ENCODE measurements around the gene TRIP12.

The TRIP12 gene

DNA sequence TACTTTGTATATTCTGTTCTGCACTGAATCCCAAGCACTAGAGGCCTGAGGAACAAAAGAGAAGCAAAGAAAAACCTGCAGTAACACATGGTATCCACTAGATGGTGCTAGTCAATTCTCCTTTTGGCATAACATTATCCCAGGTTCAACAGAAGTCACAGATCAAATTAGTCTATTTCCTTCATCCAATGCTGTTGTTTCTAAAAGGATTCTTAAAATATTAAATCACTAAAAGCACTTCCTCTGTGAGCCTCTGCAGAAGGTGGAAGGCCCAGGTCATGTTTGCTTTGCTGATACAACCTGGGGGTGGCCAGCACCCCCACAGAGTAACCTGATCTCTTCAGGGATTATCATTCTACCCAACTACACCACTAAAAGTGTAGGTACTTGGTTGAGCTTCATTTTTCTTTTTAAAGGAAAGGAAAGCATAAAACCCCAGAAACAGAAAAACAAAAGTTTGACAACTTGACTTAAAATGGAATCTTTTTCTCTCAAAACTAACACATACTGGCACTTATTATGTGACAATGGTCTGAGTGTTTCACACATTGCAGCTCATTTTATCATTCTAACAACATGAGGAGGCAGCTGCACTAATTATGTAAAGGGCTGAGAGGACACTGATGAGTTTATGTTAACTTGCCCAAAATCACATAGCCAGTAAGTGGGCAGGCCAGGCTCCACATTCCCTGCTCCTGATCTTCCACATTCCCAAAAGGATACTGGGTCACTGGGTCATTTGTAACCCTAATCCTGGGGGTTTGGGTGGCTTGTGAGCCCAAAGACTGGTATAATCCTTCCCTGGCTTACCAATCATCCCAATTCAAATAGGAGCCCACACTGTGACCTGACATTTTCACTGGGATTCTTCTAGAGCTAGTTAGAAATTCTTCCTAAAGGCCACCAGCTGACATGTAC, 140.7 kb downstream of the TRIP12 start:
- TF ChIP-seq, protein P1, sequence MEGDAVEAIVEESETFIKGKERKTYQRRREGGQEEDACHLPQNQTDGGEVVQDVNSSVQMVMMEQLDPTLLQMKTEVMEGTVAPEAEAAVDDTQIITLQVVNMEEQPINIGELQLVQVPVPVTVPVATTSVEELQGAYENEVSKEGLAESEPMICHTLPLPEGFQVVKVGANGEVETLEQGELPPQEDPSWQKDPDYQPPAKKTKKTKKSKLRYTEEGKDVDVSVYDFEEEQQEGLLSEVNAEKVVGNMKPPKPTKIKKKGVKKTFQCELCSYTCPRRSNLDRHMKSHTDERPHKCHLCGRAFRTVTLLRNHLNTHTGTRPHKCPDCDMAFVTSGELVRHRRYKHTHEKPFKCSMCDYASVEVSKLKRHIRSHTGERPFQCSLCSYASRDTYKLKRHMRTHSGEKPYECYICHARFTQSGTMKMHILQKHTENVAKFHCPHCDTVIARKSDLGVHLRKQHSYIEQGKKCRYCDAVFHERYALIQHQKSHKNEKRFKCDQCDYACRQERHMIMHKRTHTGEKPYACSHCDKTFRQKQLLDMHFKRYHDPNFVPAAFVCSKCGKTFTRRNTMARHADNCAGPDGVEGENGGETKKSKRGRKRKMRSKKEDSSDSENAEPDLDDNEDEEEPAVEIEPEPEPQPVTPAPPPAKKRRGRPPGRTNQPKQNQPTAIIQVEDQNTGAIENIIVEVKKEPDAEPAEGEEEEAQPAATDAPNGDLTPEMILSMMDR (conservative IDR thresholded peaks at IDR 0.05): peak; percentile 88
- no peak for TF ChIP-seq ZFX (IDR thresholded peaks at IDR 0.05)
- no peak overlapping the region for H3K27ac ChIP-seq

DNA sequence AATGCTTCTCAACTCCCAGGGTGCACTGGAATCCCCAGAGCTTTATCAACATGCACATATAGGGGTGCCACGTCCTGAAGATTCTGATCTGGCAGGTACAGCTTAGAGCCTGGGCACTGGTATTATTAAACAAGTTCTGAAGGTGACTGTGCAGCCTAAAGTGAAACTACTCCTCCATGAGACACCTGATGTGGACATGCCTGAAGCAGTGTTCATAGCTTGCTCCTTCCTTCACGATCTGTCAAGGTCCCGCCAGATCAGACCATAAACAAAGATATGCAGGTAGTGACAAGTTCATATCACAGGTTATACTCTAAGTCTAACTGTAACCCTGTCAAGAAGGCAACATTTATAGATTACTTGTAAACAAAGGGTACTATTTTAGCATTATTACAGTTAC, 142.2 kb downstream of the TRIP12 start:
- TF ChIP-seq, protein P1 (conservative IDR thresholded peaks at IDR 0.05): no peak
- no peak for TF ChIP-seq ZFX (IDR thresholded peaks at IDR 0.05)
- no peak overlapping the region for H3K27ac ChIP-seq

DNA sequence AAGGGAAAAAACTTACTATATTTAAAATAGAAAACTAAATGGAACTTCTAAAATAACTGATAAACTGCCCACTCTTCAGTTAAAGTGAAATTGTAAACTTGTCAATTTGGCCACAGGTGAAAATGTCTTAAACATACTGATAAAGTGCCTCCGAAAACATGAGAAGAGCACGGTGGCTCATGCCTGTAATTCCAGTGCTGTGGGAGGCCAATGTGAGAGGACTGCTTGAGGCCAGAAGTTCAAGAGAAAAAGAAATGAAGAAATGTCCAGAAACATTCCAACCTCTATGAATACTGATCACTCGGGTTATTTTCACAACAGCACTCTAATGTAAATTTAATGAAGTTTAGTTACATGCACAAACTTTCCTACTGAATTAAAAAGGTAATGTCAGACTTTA, 144.1 kb downstream of the TRIP12 start:
- no peak for TF ChIP-seq ZFX (IDR thresholded peaks at IDR 0.05)
- TF ChIP-seq, protein P1 (conservative IDR thresholded peaks at IDR 0.05): no peak

DNA sequence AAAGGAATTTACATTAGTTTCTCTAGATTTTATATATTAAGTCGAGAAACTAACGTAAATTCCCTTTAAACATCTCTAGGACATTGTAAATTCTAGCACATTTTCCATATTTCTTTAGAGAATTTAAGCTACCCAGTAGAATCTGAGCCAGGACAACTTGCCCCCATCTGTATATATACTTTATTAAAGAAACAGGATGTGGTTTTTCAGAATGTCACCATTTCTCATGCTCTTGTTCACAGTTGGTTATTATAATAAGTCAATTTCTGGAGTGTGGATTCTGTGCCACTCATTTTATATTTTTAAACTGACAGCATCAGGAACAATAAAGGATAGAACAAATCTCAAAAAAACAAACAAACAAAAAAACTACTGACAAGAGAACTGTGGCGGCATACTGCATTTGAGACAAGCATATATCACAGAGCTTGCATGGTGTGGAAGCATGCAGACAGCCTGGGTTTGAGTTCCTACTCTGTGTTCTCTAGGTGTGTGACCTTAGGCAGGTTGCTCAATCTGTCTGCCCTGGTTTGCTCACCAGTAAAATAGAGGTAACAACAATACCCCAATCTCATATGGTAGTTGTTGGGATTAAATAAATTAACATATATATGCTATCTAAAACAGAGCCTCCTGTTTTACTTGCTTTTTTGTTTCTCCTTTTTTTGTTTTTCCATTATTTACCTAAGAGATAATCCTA, 146.0 kb downstream of the TRIP12 start:
- no peak overlapping the region for H3K27ac ChIP-seq

More for the DNA sequence above, 144.1 kb downstream of the TRIP12 start:
- H3K27ac ChIP-seq: no peak overlapping the region

DNA sequence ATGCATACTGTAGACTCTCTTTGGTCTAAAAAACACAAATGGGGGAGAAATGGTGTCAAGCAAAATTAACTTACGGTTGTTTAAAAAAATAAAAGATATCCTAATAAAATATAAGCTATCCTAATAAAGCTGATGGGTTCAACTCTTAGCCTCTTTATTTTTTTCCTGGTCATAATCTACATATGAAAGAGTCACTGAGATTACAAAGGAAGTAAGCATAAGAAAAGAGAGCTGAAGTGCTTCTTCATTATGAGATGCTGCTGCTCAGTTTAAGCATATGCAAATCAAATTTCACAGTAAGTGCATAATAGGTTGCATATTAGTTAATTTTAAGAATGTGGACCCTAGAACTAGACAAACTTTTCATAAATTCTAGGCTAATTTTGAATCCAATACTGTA, 147.6 kb downstream of the TRIP12 start:
- TF ChIP-seq, protein P1 (conservative IDR thresholded peaks at IDR 0.05): no peak
- TF ChIP-seq ZFX (IDR thresholded peaks at IDR 0.05): no peak
- no peak overlapping the region for H3K27ac ChIP-seq

More for the DNA sequence above, 146.0 kb downstream of the TRIP12 start:
- TF ChIP-seq ZFX (IDR thresholded peaks at IDR 0.05): no peak
- TF ChIP-seq, protein P1 (conservative IDR thresholded peaks at IDR 0.05): no peak

DNA sequence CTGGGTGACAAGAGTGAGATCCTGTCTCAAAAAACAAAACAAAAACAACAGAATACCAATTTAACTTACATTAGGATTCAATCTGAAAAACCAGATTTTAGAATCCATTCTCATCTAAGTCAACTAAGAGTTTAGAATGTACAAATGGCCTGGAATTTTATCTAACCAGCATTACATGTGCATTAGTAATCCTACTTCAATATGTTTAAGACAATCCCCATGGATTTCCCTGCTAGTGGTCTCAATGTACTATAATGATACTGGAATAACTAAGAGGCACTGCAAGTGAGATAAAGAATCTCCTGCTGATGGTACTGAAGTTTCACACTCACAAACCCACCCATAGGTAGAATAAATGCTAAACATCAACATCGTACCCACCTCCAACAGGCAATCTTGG, 153.6 kb downstream of the TRIP12 start:
- H3K27ac ChIP-seq: no peak overlapping the region
- TF ChIP-seq, protein P1 (conservative IDR thresholded peaks at IDR 0.05): no peak
- TF ChIP-seq ZFX (IDR thresholded peaks at IDR 0.05): no peak

DNA sequence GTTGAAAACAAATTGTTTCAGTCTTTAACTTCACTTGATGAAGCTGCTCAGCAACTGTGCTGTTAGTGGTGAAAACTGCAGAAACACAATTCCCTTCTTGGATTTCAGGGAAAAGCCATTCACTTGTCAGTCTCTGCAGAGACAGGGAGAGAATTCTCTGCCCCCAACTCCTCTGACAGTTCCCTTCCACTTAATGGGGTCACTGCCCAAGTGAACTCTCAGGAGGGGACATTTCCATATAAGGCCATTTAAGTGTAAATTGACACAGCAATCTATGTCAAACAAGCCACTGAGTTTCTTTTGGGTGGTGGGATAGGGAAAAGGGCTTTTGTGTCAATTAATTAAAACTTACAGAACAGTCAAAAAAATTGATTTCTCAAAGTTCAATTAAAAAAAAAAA, 156.1 kb downstream of the TRIP12 start:
- TF ChIP-seq, protein P1 (conservative IDR thresholded peaks at IDR 0.05): no peak
- no peak for TF ChIP-seq ZFX (IDR thresholded peaks at IDR 0.05)
- H3K27ac ChIP-seq: no peak overlapping the region

Data from C4-2B (cell line).